GM12875 (cell line): ENCODE measurements around the gene PIEZO2.
"Not testable (repeated sequence)": the region's sequence is repeated elsewhere in the genome, so short reads cannot be mapped to it uniquely, and the experiment has no call there.

Source experiments
- H3K4me3 ChIP-seq: one replicate; pipeline ENCODE4 v1.5.1; 2011; ENCODE audit warnings: low read depth, low read length, control low read depth
- CTCF ChIP-seq: IDR thresholded peaks from 2 replicates; pipeline ENCODE4 v1.5.1; 2011; ENCODE audit warnings: low read depth, mild to moderate bottlenecking, control low read depth, inconsistent platforms, low read length, moderate library complexity, borderline replicate concordance; ENCODE audit not compliant: insufficient read depth

PIEZO2 gene

GRCh38 chr18:10916387-10916786 lies 233.0 kb downstream of the PIEZO2 start:
- H3K4me3 ChIP-seq: no peak overlapping the region

GRCh38 chr18:10915748-10916147 lies 233.6 kb downstream of the PIEZO2 start:
- H3K4me3 ChIP-seq: not testable (repeated sequence)

More at GRCh38 chr18:10916387-10916786, 233.0 kb downstream of the PIEZO2 start:
- no peak for TF ChIP-seq CTCF

GRCh38 chr18:10914610-10915009 lies 234.8 kb downstream of the PIEZO2 start:
- not testable (repeated sequence) for H3K4me3 ChIP-seq

- TF ChIP-seq CTCF: no peak
These were observed 235.4 kb downstream of the PIEZO2 start for GRCh38 chr18:10913919-10914318.

GRCh38 chr18:10912790-10913545 lies 236.4 kb downstream of the PIEZO2 start:
- TF ChIP-seq CTCF: no peak

More at GRCh38 chr18:10913919-10914318, 235.4 kb downstream of the PIEZO2 start:
- no peak overlapping the region for H3K4me3 ChIP-seq

GRCh38 chr18:10909724-10910123 lies 239.6 kb downstream of the PIEZO2 start:
- no peak for TF ChIP-seq CTCF
- H3K4me3 ChIP-seq: no peak overlapping the region

More at GRCh38 chr18:10912790-10913545, 236.4 kb downstream of the PIEZO2 start:
- H3K4me3 ChIP-seq: no peak overlapping the region

GRCh38 chr18:10908760-10909159 lies 240.6 kb downstream of the PIEZO2 start:
- no peak for TF ChIP-seq CTCF
- H3K4me3 ChIP-seq: no peak overlapping the region

- H3K4me3 ChIP-seq: no peak overlapping the region
- TF ChIP-seq CTCF: no peak
These were observed 241.6 kb downstream of the PIEZO2 start for GRCh38 chr18:10907749-10908148.
